ENCODE results near the gene FLVCR1.

Gene FLVCR1

DNA sequence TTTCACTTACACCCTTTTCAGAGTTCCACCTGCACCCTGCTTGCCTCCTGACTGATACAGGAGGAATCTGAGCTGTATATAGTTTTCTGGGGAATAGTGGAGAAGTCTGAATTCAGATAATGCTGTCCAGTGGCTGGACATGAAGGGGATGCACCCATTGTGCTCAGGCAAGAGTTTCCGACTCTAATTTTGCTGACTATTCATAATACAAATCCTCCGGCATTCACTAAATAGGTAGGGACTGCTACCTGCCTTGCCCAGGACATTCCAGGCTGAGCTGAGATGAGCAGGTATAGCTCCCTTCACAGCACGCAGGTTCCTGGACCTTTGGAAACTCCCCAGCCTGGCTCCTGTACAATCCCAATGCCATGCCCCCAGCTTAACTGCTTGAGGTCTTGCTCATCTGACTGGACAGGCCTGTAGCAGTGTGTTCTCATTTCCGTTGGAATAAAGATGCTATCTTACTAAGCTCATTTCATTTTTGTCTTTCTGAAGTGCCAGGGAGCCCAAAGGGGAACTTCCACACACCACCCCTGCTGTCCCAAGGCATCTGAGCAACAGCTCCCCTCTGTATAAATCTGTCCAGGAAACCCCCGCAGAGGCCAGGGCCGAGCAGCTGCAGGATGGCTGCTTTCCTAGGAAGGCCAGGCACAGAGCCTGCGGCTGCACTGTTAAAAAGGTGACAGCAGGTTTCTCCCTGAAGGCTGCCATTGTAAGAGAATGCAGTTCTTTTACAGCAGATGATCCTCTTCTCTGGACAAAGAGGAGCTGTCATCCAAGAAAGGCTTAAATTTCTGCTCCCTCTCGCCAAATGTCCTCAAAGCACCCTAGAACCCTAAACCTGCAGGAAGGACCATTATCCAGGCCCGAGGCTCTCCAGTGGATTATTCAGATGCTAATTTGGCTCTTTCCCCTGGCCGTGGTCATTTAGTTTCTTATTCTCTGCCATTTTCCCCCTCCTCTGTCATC is 70.5 kb downstream of the FLVCR1 start:
- H3K4me3 ChIP-seq: no peak overlapping the region
- intact Hi-C loops (cut with DNase I; ENCODE audit: low total_unique reads): no loop called here
- DNase-seq: no peak
- no peak overlapping the region for H3K27ac ChIP-seq
- H3K36me3 ChIP-seq: no peaks in the 10 kb centered on the region
- peaks cover 0 to 7% (median 4%) of the 10 kb centered on the region in 4 donors for H3K4me1 ChIP-seq
- no peaks in the 10 kb centered on the region for H3K27me3 ChIP-seq
- no peaks in the 10 kb centered on the region for H3K9me3 ChIP-seq
- TF ChIP-seq, protein P1, sequence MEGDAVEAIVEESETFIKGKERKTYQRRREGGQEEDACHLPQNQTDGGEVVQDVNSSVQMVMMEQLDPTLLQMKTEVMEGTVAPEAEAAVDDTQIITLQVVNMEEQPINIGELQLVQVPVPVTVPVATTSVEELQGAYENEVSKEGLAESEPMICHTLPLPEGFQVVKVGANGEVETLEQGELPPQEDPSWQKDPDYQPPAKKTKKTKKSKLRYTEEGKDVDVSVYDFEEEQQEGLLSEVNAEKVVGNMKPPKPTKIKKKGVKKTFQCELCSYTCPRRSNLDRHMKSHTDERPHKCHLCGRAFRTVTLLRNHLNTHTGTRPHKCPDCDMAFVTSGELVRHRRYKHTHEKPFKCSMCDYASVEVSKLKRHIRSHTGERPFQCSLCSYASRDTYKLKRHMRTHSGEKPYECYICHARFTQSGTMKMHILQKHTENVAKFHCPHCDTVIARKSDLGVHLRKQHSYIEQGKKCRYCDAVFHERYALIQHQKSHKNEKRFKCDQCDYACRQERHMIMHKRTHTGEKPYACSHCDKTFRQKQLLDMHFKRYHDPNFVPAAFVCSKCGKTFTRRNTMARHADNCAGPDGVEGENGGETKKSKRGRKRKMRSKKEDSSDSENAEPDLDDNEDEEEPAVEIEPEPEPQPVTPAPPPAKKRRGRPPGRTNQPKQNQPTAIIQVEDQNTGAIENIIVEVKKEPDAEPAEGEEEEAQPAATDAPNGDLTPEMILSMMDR (IDR thresholded peaks at IDR 0.05): no peak

DNA sequence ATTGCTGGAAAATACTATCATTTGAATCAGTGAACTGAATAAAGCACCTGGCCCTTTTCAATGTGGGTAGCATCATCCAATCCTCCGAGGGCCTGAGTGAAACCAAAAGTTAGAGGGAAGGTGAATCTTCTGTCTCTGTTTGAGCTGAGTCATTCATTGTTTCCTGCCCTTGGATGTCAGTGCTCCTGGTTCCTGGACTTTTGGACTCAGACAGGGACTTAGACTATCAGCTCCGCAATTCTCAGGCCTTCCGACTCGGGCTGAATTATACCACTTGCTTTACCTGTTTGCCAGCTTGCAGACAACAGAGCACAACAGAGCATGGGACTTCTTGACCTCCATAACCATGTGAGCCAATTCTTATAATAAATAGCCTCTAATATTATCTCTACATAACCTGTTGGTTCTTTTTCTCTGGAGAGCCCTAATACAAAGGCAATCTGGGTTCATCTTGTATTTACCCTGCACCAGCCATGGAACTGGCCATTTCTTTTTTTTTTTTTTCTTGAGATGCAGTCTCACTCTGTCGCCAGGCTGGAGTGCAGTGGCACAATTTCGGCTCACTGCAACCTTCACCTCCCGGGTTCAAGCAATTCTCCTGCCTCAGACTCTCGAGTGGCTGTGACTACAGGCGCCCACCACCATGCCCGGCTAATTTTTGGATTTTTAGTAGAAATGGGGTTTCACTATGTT is 73.1 kb downstream of the FLVCR1 start:
- TF ChIP-seq, protein P1 (IDR thresholded peaks at IDR 0.05): no peak
- H3K27ac ChIP-seq: no peak overlapping the region
- H3K27me3 ChIP-seq: no peaks in the 10 kb centered on the region
- intact Hi-C loops (cut with DNase I; ENCODE audit: low total_unique reads): no loop called here
- no peak overlapping the region for H3K4me3 ChIP-seq
- H3K36me3 ChIP-seq: no peaks in the 10 kb centered on the region
- DNase-seq: no peak
- no peaks in the 10 kb centered on the region for H3K9me3 ChIP-seq
- no peaks in the 10 kb centered on the region for H3K4me1 ChIP-seq

DNA sequence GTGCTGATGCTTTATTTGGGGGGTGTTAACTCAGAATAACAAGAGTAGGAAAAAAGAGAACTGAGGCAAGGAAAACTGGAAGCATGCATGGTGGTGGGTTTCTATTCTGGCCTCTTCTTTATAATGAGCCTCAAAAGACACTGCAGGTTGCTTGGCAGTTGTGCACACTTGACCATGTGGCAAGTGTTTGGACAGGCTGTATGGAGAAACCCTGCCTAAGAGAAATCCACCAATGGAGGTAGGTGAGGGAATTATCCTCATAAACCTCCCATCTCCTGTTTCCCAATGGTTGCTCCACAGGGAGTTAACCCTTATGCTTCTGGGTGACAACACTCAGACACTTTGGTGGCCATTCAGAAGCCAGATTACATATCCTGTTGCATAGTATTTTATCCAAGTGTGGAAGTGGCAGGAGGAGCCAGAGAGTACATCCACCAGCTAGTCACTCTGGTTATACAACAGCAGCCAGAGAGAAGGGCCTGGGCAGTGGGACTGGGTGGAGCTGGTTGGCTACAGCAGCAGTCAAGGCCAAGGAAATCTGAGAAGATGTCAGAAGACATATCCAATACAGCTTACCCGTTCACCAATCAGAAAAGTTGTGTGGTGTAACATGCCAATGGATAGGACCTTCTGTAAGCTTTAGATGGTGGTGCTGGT is 75.9 kb downstream of the FLVCR1 start:
- no peaks in the 10 kb centered on the region for H3K27me3 ChIP-seq
- no peak for DNase-seq
- H3K4me1 ChIP-seq: no peaks in the 10 kb centered on the region
- H3K9me3 ChIP-seq: no peaks in the 10 kb centered on the region
- intact Hi-C loops (cut with DNase I; ENCODE audit: low total_unique reads): no loop called here
- H3K36me3 ChIP-seq: no peaks in the 10 kb centered on the region
- TF ChIP-seq, protein P1 (IDR thresholded peaks at IDR 0.05): no peak
- H3K4me3 ChIP-seq: no peak overlapping the region
- H3K27ac ChIP-seq: no peak overlapping the region

DNA sequence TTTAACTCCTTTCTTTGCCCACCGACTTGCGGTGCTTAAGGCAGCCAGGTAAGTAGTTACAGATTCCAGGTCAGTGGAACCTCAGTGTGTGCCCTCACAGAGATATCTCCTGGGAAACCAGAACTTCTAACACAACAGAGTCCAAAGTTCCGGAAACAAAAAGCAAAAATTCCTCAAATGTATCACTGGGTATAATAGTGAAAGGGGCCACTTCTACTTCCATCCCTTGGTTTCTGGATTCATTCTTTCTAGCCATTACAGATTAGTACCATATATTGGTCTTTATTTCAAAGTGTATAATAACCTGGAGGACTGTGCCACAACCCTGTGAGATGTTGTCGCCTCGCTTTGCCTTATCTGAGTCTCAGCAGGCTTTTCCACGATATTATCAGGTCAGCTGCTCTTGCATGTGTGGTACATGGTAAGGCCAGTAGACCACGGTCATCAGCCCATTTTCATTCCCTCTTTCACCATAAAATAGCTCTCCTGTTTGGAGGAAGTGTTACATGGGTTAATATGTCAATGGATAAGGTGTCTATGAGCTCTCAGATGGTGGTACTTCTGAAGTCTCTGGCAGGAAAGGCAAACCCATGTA is 77.4 kb downstream of the FLVCR1 start:
- TF ChIP-seq, protein P1 (IDR thresholded peaks at IDR 0.05): no peak
- no peaks in the 10 kb centered on the region for H3K27me3 ChIP-seq
- no peak overlapping the region for H3K27ac ChIP-seq
- no peaks in the 10 kb centered on the region for H3K4me1 ChIP-seq
- no peaks in the 10 kb centered on the region for H3K36me3 ChIP-seq
- no peak for DNase-seq
- intact Hi-C loops (cut with DNase I; ENCODE audit: low total_unique reads): no loop called here
- H3K9me3 ChIP-seq: peaks cover 0 to 9% (median 7%) of the 10 kb centered on the region in 3 donors
- H3K4me3 ChIP-seq: no peak overlapping the region

DNA sequence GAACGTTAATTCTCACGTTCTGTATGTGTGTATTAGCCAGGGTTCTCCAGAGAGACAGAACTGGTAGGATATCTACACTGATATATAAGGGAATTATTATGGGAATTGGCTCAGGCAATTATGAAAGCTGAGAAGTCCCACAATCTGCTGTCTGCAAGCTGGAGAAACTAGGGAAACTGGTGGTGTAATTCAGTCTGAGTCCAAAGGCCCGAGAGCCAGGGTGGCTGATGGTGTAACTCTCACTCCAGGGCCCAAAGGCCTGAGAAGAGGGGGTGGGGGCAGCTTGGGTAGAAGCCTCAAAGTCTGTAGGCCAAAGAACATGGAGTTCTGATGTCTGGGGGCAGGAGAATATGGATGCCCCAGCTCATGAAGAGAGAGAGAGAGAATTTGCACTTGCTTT is 79.0 kb downstream of the FLVCR1 start:
- no peaks in the 10 kb centered on the region for H3K36me3 ChIP-seq
- no peak for DNase-seq
- peaks cover 0 to 13% (median 7%) of the 10 kb centered on the region in 3 donors for H3K9me3 ChIP-seq
- H3K27ac ChIP-seq: no peak overlapping the region
- TF ChIP-seq, protein P1 (IDR thresholded peaks at IDR 0.05): no peak
- no peak overlapping the region for H3K4me3 ChIP-seq
- intact Hi-C loops (cut with DNase I; ENCODE audit: low total_unique reads): no loop called here
- no peaks in the 10 kb centered on the region for H3K27me3 ChIP-seq
- H3K4me1 ChIP-seq: no peaks in the 10 kb centered on the region

Data from tibial artery (tissue), 4 donors.